Progenitor cell of endocrine pancreas (in vitro differentiated cells): ENCODE measurements around the gene CELF4. TPM values are rescaled to one million over a fixed set of nuclear protein-coding genes. Genes with fewer than 3 reads are reported as not detected.
A peak's percentile ranks its signal among the peaks of the same experiment; 100 is the strongest.

Experiments used
- DNase-seq: peaks from one replicate; pipeline ENCODE4 v3.0.0; 2021; ENCODE audit warnings: low spot score; ENCODE audit not compliant: unreplicated experiment
- H3K27ac Mint-ChIP-seq: 2 replicates; pipeline ENCODE4 v1.8.0; 2021; ENCODE audit warnings: mild to moderate bottlenecking, moderate library complexity, mixed read lengths
- H3K27me3 Mint-ChIP-seq: 2 replicates; pipeline ENCODE4 v1.8.0; 2021; ENCODE audit warnings: mixed read lengths
- H3K36me3 Mint-ChIP-seq: 2 replicates; pipeline ENCODE4 v1.8.0; 2022; ENCODE audit warnings: mixed read lengths; ENCODE audit not compliant: insufficient read depth
- H3K4me1 Mint-ChIP-seq: 2 replicates; pipeline ENCODE4 v1.8.0; 2021; ENCODE audit warnings: low read depth, mixed read lengths
- H3K4me3 Mint-ChIP-seq: 2 replicates; pipeline ENCODE4 v1.8.0; 2021; ENCODE audit warnings: low read depth, mild to moderate bottlenecking, moderate library complexity, mixed read lengths
- H3K9me3 Mint-ChIP-seq: 2 replicates; pipeline ENCODE4 v1.8.0; 2021; ENCODE audit warnings: low read depth, mixed read lengths
- CTCF ChIP-seq: fragments of 200-600 bp; sonication (generic); IDR thresholded peaks from one replicate; pipeline ENCODE4 v1.5.0; 2021; ENCODE audit warnings: antibody characterized with exemption, mild to moderate bottlenecking; ENCODE audit not compliant: unreplicated experiment
- total RNA-seq: library from RNA; stranded (reverse); gene quantifications from 2 replicates; pipeline ENCODE4 v1.2.1, GENCODE V29; 2021

The CELF4 gene
- total RNA-seq, 1 donor from 2014 or later = 4.6 TPM

- peaks cover 21% of the 10 kb centered on the region for H3K4me1 Mint-ChIP-seq
- TF ChIP-seq CTCF = no peak
- no peak for DNase-seq
- H3K27ac Mint-ChIP-seq = no peak overlapping the region
- no peaks in the 10 kb centered on the region for H3K9me3 Mint-ChIP-seq
- no peak overlapping the region for H3K4me3 Mint-ChIP-seq
- peaks cover 9% of the 10 kb centered on the region for H3K27me3 Mint-ChIP-seq
- no peaks in the 10 kb centered on the region for H3K36me3 Mint-ChIP-seq
These were observed 113.6 kb downstream of the CELF4 start for GRCh38 chr18:37452015-37452414.

GRCh38 chr18:37451239-37451825 is 114.3 kb downstream of the CELF4 start:
- Mint-ChIP-seq H3K27ac (peak overlapping the region; percentile 51), H3K4me1 (peaks cover 21% of the 10 kb centered on the region), H3K27me3 (peaks cover 12% of the 10 kb centered on the region), H3K36me3 (no peaks in the 10 kb centered on the region), H3K4me3 (no peak overlapping the region), H3K9me3 (no peaks in the 10 kb centered on the region)
- DNase-seq = no peak
- no peak for TF ChIP-seq CTCF

- no peaks in the 10 kb centered on the region for H3K36me3 Mint-ChIP-seq
- peak; percentile 30 for DNase-seq
- no peak overlapping the region for H3K4me3 Mint-ChIP-seq
- H3K4me1 Mint-ChIP-seq = peaks cover 25% of the 10 kb centered on the region
- H3K9me3 Mint-ChIP-seq = no peaks in the 10 kb centered on the region
- TF ChIP-seq CTCF = no peak
- peaks cover 12% of the 10 kb centered on the region for H3K27me3 Mint-ChIP-seq
- H3K27ac Mint-ChIP-seq = peak overlapping the region; percentile 79
These were observed 115.0 kb downstream of the CELF4 start for GRCh38 chr18:37450434-37451132.

- peaks cover 30% of the 10 kb centered on the region for H3K4me1 Mint-ChIP-seq
- no peak for TF ChIP-seq CTCF
- no peak overlapping the region for H3K27ac Mint-ChIP-seq
- DNase-seq = no peak
- H3K27me3 Mint-ChIP-seq = peaks cover 13% of the 10 kb centered on the region
- no peak overlapping the region for H3K4me3 Mint-ChIP-seq
- no peaks in the 10 kb centered on the region for H3K36me3 Mint-ChIP-seq
- H3K9me3 Mint-ChIP-seq = no peaks in the 10 kb centered on the region
These were observed 116.0 kb downstream of the CELF4 start for GRCh38 chr18:37449618-37450017.

GRCh38 chr18:37448946-37449345 is 116.7 kb downstream of the CELF4 start:
- peaks cover 13% of the 10 kb centered on the region for H3K27me3 Mint-ChIP-seq
- no peak for DNase-seq
- no peaks in the 10 kb centered on the region for H3K9me3 Mint-ChIP-seq
- H3K4me3 Mint-ChIP-seq = no peak overlapping the region
- no peak overlapping the region for H3K27ac Mint-ChIP-seq
- H3K4me1 Mint-ChIP-seq = peaks cover 30% of the 10 kb centered on the region
- no peaks in the 10 kb centered on the region for H3K36me3 Mint-ChIP-seq
- TF ChIP-seq CTCF = no peak
